Peyer's patch (tissue), 4 donors: ENCODE data around the gene NDUFAB1. TPM values are rescaled to one million over a fixed set of nuclear protein-coding genes. Genes with fewer than 3 reads are reported as not detected.
A peak's percentile ranks its signal among the peaks of the same experiment; 100 is the strongest.

Experiments
- DNase-seq, 3 donors: peaks; one replicate each; pipeline ENCODE4 v3.0.0-alpha.2; 2017 to 2019
- H3K27ac ChIP-seq, 4 donors: fragments of 200-600 bp; sonication (generic); one replicate each; pipeline ENCODE4 v1.5.1; 2016 to 2019
- H3K27me3 ChIP-seq, 2 donors: fragments of 200-600 bp; sonication (generic); one replicate each; pipeline ENCODE4 v1.5.1; 2019
- H3K36me3 ChIP-seq, 3 donors: fragments of 200-600 bp; sonication (generic); one replicate each; pipeline ENCODE4 v1.5.1; 2016 to 2019
- H3K4me1 ChIP-seq, 4 donors: fragments of 200-600 bp; sonication (generic); one replicate each; pipeline ENCODE4 v1.5.1; 2016 to 2019
- H3K4me3 ChIP-seq, 4 donors: fragments of 200-600 bp; sonication (generic); 1 replicate in 3 of 4; 2 replicates in 1 of 4; pipeline ENCODE4 v1.5.1; 2016 to 2019; ENCODE audit warnings: mild to moderate bottlenecking in 1 of 4
- H3K9me3 ChIP-seq, 4 donors: fragments of 200-600 bp; sonication (generic); one replicate each; pipeline ENCODE4 v1.5.1; 2016 to 2019; ENCODE audit warnings: mild to moderate bottlenecking in 1 of 4
- CTCF ChIP-seq, 6 experiments: fragments of 450-650 bp in 4 of 6; fragments of 200-600 bp in 2 of 6; sonication (generic) in 1 of 6; IDR thresholded peaks; one replicate each; pipeline ENCODE4 v1.5.1; 2017 to 2019; ENCODE audit warnings: antibody characterized with exemption in 6 of 6, mild to moderate bottlenecking in 3 of 6, moderate library complexity in 1 of 6
- POLR2A ChIP-seq, 2 donors: fragments of 450-650 bp; IDR thresholded peaks; one replicate each; pipeline ENCODE4 v1.5.1; 2017; ENCODE audit warnings: antibody characterized with exemption in 2 of 2, mild to moderate bottlenecking in 2 of 2, moderate library complexity in 2 of 2
- total RNA-seq, 4 donors: library from RNA; depleted of rRNA; stranded (reverse); fragments of >200 nt; gene quantifications; one replicate each; pipeline ENCODE4 v1.1.0, GENCODE V29; 2016

NDUFAB1 gene
- total RNA-seq, 4 donors from 2014 or later = 49.4 to 115 (median 92.8) TPM

DNA sequence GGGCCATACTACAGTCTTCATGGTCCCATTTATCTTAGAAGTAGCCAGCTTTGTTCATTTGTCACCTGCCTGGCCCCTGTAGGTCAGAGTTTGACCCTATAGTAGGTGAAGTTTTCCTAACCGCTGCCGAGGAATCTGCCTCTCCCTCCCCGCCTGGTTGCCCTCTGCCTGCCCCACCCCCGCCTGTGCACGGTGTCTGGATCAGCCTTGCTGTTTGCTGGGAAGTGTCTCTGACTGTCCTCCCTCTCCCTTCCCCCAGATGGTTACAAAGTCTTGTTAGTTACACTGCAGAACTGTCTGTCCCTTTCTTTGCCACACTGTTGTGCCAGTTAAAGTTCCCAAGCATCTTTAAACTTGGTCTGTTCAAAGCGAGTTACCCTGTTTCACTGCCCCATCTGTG is 32.9 kb downstream of the NDUFAB1 start:
- no peak overlapping the region for H3K27ac ChIP-seq
- H3K36me3 ChIP-seq = peaks cover 0 to 81% (median 0%) of the 10 kb centered on the region in 3 donors
- no peak for TF ChIP-seq POLR2A (IDR thresholded peaks at IDR 0.05)
- TF ChIP-seq CTCF (IDR thresholded peaks at IDR 0.05) = no peak
- H3K4me1 ChIP-seq = peaks cover 0 to 13% (median 0%) of the 10 kb centered on the region in 4 donors
- no peaks in the 10 kb centered on the region for H3K9me3 ChIP-seq
- no peak overlapping the region for H3K4me3 ChIP-seq
- no peak for DNase-seq
- no peaks in the 10 kb centered on the region for H3K27me3 ChIP-seq

GRCh38 chr16:23562505-23562904 is 33.6 kb downstream of the NDUFAB1 start:
- no peaks in the 10 kb centered on the region for H3K9me3 ChIP-seq
- H3K4me3 ChIP-seq = no peak overlapping the region
- no peak for DNase-seq
- H3K27ac ChIP-seq = no peak overlapping the region
- H3K4me1 ChIP-seq = peaks cover 0 to 14% (median 0%) of the 10 kb centered on the region in 4 donors
- TF ChIP-seq POLR2A (IDR thresholded peaks at IDR 0.05) (no peak), CTCF (IDR thresholded peaks at IDR 0.05) (no peak)
- H3K27me3 ChIP-seq = no peaks in the 10 kb centered on the region
- peaks cover 0 to 74% (median 0%) of the 10 kb centered on the region in 3 donors for H3K36me3 ChIP-seq

GRCh38 chr16:23561586-23561985 is 34.5 kb downstream of the NDUFAB1 start:
- no peak for TF ChIP-seq POLR2A (IDR thresholded peaks at IDR 0.05)
- no peak for TF ChIP-seq CTCF (IDR thresholded peaks at IDR 0.05)
- Histone ChIP-seq H3K36me3 (peaks cover 0 to 65% (median 0%) of the 10 kb centered on the region in 3 donors), H3K27ac (no peak overlapping the region), H3K4me1 (peaks cover 0 to 18% (median 0%) of the 10 kb centered on the region in 4 donors), H3K4me3 (no peak overlapping the region), H3K27me3 (no peaks in the 10 kb centered on the region), H3K9me3 (no peaks in the 10 kb centered on the region)
- no peak for DNase-seq

GRCh38 chr16:23557779-23558702 is 38.1 kb downstream of the NDUFAB1 start:
- Histone ChIP-seq H3K27ac (peak overlapping the region; percentile 83 to 94 (median 84)), H3K4me1 (peaks cover 0 to 26% (median 0%) of the 10 kb centered on the region in 4 donors), H3K9me3 (no peaks in the 10 kb centered on the region), H3K27me3 (no peaks in the 10 kb centered on the region), H3K4me3 (peak overlapping the region; percentile 86 to 99 (median 93)), H3K36me3 (peaks cover 0 to 31% (median 0%) of the 10 kb centered on the region in 3 donors)
- no peak for TF ChIP-seq POLR2A (IDR thresholded peaks at IDR 0.05)
- DNase-seq = no peak

GRCh38 chr16:23556881-23557778 is 39.0 kb downstream of the NDUFAB1 start, which contains the start of the genes EARS2 and UBFD1:
EARS2 (minus strand) TSS chr16:23557350; CDS start chr16:23557343, 7 bp downstream.
UBFD1 (plus strand) TSS chr16:23557727; CDS start chr16:23557743, 16 bp downstream.
- Histone ChIP-seq H3K4me1 (peaks cover 0 to 26% (median 0%) of the 10 kb centered on the region in 4 donors), H3K27ac (peak within 1 kb of the TSS; percentile 83 to 94 (median 84))
- TF ChIP-seq CTCF (IDR thresholded peaks at IDR 0.05) (peak; percentile 94 to 99 (median 98)), POLR2A (IDR thresholded peaks at IDR 0.05) (peak in 1 of 2 donors; percentile 8)

More at GRCh38 chr16:23556881-23557778, 39.0 kb downstream of the NDUFAB1 start, which contains the start of the genes EARS2 and UBFD1:
- Histone ChIP-seq H3K36me3 (peaks cover 0 to 27% (median 0%) of the 10 kb centered on the region in 3 donors), H3K4me3 (peak within 1 kb of the TSS; percentile 86 to 99 (median 93)), H3K27me3 (no peaks in the 10 kb centered on the region), H3K9me3 (no peaks in the 10 kb centered on the region)
- DNase-seq = peak; percentile 98 to 99 (median 99)
